Lung (tissue), 16 donors: ENCODE data around the gene GAPT. TPM values are rescaled to one million over a fixed set of nuclear protein-coding genes. Genes with fewer than 3 reads are reported as not detected.

ENCODE experiments used
- ATAC-seq: fragments of 200-7000 bp; cut with Tn5 transposase; one replicate; pipeline ENCODE4 v1.9.1; 2020; ENCODE audit warnings: moderate number of reproducible peaks; ENCODE audit not compliant: insufficient read depth, low FRiP score
- DNase-seq, 3 donors: peaks; one replicate each; pipeline ENCODE4 v3.0.0-alpha.2; 2013 to 2017
- H3K27ac ChIP-seq, 2 donors: one replicate each; pipeline ENCODE4 v1.5.1; 2013; ENCODE audit warnings: mild to moderate bottlenecking in 2 of 2, moderate library complexity in 2 of 2, control low read depth in 1 of 2, inconsistent platforms in 1 of 2, low read depth in 1 of 2, low read length in 1 of 2
- H3K27me3 ChIP-seq, 3 donors: one replicate each; pipeline ENCODE4 v1.5.1; 2013; ENCODE audit warnings: low read length in 2 of 3; ENCODE audit not compliant: control insufficient read depth in 3 of 3, insufficient read depth in 3 of 3
- H3K36me3 ChIP-seq, 4 donors: one replicate each; pipeline ENCODE4 v1.5.1; 2013; ENCODE audit warnings: low read length in 4 of 4, mild to moderate bottlenecking in 1 of 4, moderate library complexity in 1 of 4; ENCODE audit not compliant: control insufficient read depth in 4 of 4, insufficient read depth in 4 of 4
- H3K4me1 ChIP-seq, 5 donors: one replicate each; pipeline ENCODE4 v1.5.1; 2013; ENCODE audit warnings: low read length in 5 of 5, mild to moderate bottlenecking in 2 of 5, moderate library complexity in 1 of 5; ENCODE audit not compliant: control insufficient read depth in 5 of 5, insufficient read depth in 5 of 5
- H3K4me3 ChIP-seq: one replicate; pipeline ENCODE4 v1.5.1; 2013; ENCODE audit warnings: mild to moderate bottlenecking, control low read depth, moderate library complexity
- H3K9ac ChIP-seq, 2 donors: one replicate each; pipeline ENCODE4 v1.5.1; 2013; ENCODE audit warnings: low read length in 2 of 2, control low read depth in 1 of 2; ENCODE audit not compliant: insufficient read depth in 1 of 2
- H3K9me3 ChIP-seq, 4 donors: one replicate each; pipeline ENCODE4 v1.5.1; 2013; ENCODE audit warnings: low read length in 3 of 4, mild to moderate bottlenecking in 1 of 4, moderate library complexity in 1 of 4; ENCODE audit not compliant: control insufficient read depth in 4 of 4, insufficient read depth in 3 of 4
- CTCF ChIP-seq: IDR thresholded peaks from 2 replicates; pipeline ENCODE4 v1.5.1; 2012; ENCODE audit warnings: mild to moderate bottlenecking; ENCODE audit errors: control extremely low read depth, extremely low read depth
- WGBS, 2 donors: extraction: QIAGEN DNeasy Blood & Tissue Kit; methylation state at CpG; one replicate each; pipeline ENCODE4 v1.1.7; 2013; 5-methylcytosine and 5-hydroxymethylcytosine counted together
- long read RNA-seq, 5 donors: transcript quantifications; one replicate each; lab custom pipeline, GENCODE V29; 2026
- polyA plus RNA-seq, 2 donors: library from polyadenylated mRNA; stranded (reverse); fragments of 200-250 nt; gene quantifications; one replicate each; pipeline ENCODE4 v1.2.1, GENCODE V29; 2013
- total RNA-seq, 2 donors: library from RNA; depleted of rRNA in 1 of 2; stranded (reverse); fragments of >200 nt in 1 of 2; gene quantifications; one replicate each; pipeline ENCODE4 v1.2.1, GENCODE V29; 2014 to 2021
- donor health status: control.
- donor health status: control.
- donor health status: Bipolar disorder and iron deficiency.
- donor health status: healthy.
- donor health status: DM: yes; HTN: yes; CAD: no.

Gene GAPT
- total RNA-seq (1 to 10 TPM; 4.0 to 5.1 TPM), polyA plus RNA-seq (10 to 100 TPM in 1 of 2 donors, 1 to 10 TPM in 1; 4.1 to 20.5 TPM)
- long read RNA-seq, donor 1, partial matches to known transcripts = 0 of 1 reads
- long read RNA-seq, donor 1, other reads (novel, unspliced or antisense) = 0 of 1 reads
- long read RNA-seq, donor 2 = 0 reads
- long read RNA-seq, donor 3, partial matches to known transcripts = 0 of 1 reads
- long read RNA-seq, donor 3, other reads (novel, unspliced or antisense) = 0 of 1 reads
- long read RNA-seq, donor 4 = 0 reads
- long read RNA-seq, donor 5, partial matches to known transcripts = 0 of 2 reads
- long read RNA-seq, donor 5, other reads (novel, unspliced or antisense) = 0 of 2 reads

DNA sequence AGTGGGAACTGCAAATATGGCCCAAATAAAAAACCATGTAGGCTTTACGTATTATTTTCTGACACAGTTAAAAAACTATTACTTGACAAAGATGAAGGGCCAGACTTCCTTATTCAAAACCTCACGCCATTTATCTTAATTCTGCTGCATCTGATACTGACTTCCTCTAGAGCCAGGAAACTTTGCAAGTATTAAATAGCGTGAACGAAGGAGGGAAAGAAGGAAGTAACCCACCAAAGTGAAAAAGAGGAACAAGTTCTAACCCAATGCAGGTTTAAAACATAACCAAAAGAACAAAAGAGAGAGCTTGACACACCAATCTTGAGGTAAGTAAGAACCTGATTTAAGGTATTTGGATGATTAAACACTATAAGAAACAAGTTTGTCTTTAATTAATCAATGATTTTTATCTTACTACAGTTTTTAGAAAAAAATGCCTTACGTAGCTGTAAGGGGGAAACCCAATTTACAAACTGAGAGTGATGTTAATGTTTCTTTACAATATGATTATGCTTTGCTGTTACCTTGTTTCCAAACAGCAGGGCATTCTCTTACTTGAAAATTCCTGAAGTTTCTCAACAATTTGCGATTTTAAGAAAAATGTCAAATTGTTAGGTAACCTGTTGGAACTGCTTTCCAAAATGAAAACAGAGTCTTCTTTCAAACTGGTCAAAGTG, at the start of gene GAPT:
GAPT (plus strand) TSS at position 220 of the 677 bp plus-strand sequence. CDS start 3,102 bp downstream, outside the sequence.
- no peak for TF ChIP-seq CTCF
- no peaks in the 10 kb centered on the region for H3K9me3 ChIP-seq
- no peak within 1 kb of the TSS for H3K27ac ChIP-seq
- H3K4me3 ChIP-seq = no peak within 1 kb of the TSS
- WGBS, 2 donors = 19 to 56% methylated on average over 6 of the region's 6 CpGs
- H3K9ac ChIP-seq = no peak within 1 kb of the TSS
- no peak for DNase-seq
- no peak for ATAC-seq
- H3K36me3 ChIP-seq = no peaks in the 10 kb centered on the region
- peaks cover 0 to 4% (median 0%) of the 10 kb centered on the region in 5 donors for H3K4me1 ChIP-seq
- no peaks in the 10 kb centered on the region for H3K27me3 ChIP-seq

DNA sequence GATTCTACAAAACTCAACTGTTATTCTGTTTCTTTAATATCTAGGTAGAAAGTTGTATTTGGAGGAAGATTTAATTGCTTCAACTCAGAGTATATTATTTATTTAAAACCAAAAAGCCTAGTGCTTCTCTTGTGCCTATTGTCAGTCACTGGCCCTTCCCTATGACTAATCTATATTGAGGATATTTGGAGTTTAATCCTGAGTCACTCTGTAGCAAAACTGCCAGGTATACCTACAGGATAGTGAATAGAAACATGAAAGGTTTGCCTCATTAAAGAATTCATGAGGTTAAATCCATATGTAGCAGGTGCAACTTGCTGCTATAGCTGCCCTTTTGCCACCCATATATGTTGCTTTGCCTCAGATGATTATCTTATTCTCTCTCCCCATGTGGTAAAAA, 46.4 kb upstream of the GAPT start:
- peaks cover 0 to 3% (median 0%) of the 10 kb centered on the region in 4 donors for H3K9me3 ChIP-seq
- ATAC-seq (no peak), DNase-seq (no peak)
- H3K4me3 ChIP-seq = no peak overlapping the region
- H3K27ac ChIP-seq = no peak overlapping the region
- H3K36me3 ChIP-seq = no peaks in the 10 kb centered on the region
- no peak for TF ChIP-seq CTCF
- H3K4me1 ChIP-seq = peaks cover 0 to 2% (median 0%) of the 10 kb centered on the region in 5 donors
- no peaks in the 10 kb centered on the region for H3K27me3 ChIP-seq
- H3K9ac ChIP-seq = no peak overlapping the region

DNA sequence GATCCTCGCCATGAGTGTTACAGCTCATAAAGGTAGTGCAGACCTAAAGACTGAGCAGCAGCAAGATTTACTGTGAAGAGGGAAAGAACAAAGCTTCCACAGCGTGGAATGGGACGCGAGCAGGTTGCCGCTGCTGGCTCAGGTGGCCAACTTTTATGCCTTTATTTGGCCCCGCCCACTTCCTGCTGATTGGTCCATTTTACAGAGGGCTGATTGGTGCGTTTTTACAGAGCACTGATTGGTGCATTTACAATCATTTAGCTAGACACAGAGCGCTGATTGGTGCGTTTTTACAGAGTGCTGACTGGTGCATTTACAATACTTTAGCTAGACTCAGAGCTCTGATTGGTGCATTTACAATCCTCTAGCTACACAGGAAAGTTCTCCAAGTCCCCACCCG, 45.2 kb upstream of the GAPT start:
- Histone ChIP-seq H3K4me1 (peaks cover 0 to 2% (median 0%) of the 10 kb centered on the region in 5 donors), H3K36me3 (no peaks in the 10 kb centered on the region), H3K27ac (no peak overlapping the region), H3K27me3 (no peaks in the 10 kb centered on the region), H3K9ac (no peak overlapping the region), H3K9me3 (peaks cover 0 to 3% (median 0%) of the 10 kb centered on the region in 4 donors), H3K4me3 (no peak overlapping the region)
- DNase-seq (no peak), ATAC-seq (no peak)
- 92% methylated on average over 10 of the region's 10 CpGs for WGBS, 2 donors
- TF ChIP-seq CTCF = no peak
